ACHN (cell line): ENCODE data around the gene DPEP3.
"Not testable (repeated sequence)": the region's sequence is repeated elsewhere in the genome, so short reads cannot be mapped to it uniquely, and the experiment has no call there.

Experiments
- DNase-seq: peaks from one replicate; pipeline ENCODE4 v3.0.0-alpha.2; 2015
- in situ Hi-C: cut with HindIII; loops from 2 replicates; pipeline ENCODE4 v1.10.0; 2017; ENCODE audit warnings: low sequenced_read_pairs, low pct_ligation_motif_present, low pct_unique_long_range_greater_than_20kb

Gene DPEP3

GRCh38 chr16:67972285-67972684 is 8.0 kb downstream of the DPEP3 start:
- DNase-seq, in situ Hi-C loops: not testable (repeated sequence)

- DNase-seq: no peak
Observed at GRCh38 chr16:67971111-67971510, 9.2 kb downstream of the DPEP3 start.

GRCh38 chr16:67969254-67970039 is 10.9 kb downstream of the DPEP3 start:
- DNase-seq: peak; percentile 28
- in situ Hi-C loops: no loop called here

More at GRCh38 chr16:67971111-67971510, 9.2 kb downstream of the DPEP3 start:
- in situ Hi-C loops: no loop called here

DNA sequence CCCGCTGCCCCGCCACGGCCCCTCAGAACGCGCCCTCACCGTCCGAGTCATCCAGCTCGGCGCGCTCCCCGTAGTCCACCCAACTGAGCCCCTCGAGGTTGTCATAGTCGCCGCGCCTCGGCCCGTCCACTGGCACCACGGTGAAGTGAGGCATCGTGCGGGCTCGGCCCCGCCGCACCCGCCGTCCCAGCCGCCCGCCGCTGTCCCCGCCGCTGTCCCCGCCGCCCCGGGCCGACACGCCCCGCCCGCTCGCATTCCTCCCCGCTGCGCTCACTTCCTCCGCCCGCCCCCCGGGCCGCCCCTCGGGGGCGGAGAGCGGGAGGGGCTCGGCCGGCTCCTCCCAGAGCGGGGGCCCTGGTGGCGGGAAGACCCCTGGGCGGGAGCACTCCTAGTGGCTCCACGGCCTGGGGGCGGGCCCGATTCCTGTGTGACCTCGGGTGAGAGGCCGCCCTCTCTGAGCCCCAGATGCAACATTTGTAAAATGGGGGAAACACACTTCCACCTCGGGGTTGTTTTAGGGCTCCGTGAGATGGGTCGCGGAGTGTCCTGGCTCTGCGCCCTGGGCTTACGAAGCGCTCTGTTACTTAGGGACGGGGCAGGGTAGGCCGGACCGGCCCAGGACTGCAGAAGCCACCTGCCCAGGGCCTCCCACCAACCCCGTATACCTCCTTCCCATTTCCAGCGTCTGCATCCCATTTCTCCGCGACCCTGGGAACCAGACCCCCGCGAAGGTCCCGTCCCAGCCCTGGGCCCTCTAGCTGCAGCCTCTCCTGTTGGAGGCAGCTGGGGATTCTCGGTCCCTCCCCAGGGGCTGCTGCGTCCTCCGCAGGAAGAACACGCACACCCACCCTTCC is 11.7 kb downstream of the DPEP3 start, which contains the start of gene SLC12A4:
Gene SLC12A4 (minus strand): TSS at position 238 of the 854 bp plus-strand sequence. CDS start 84 bp downstream, at position 154.
- in situ Hi-C loops: no loop called here

DNA sequence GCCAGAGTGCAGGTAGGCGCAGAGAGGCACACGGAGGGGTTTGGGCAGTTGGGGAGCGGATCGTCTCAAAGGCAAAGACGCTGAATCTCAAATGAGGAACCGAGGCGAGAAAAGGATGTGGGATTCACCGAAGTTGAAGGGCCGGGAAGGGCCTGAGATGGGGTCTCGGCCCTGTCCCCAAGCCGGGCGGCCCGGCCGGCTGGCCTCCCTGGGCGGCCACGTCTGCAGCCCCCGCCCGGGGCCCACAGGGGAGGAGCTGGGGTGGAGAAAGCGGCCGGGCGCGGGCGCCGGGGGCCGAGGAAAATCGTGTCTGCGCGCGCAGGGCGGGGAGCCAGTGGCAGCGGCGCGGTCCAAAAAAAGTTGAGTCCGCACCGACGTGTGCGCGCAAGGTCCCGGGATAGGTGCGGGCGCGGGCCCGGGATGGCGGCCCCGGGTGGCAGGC is 12.3 kb downstream of the DPEP3 start:
- in situ Hi-C loops: no loop called here
- DNase-seq: peak; percentile 57

More for the DNA sequence above, 11.7 kb downstream of the DPEP3 start, which contains the start of gene SLC12A4:
- DNase-seq: peak; percentile 95

GRCh38 chr16:67967183-67967957 is 12.9 kb downstream of the DPEP3 start:
- peak; percentile 24 for DNase-seq
- in situ Hi-C loops: no loop called here

DNA sequence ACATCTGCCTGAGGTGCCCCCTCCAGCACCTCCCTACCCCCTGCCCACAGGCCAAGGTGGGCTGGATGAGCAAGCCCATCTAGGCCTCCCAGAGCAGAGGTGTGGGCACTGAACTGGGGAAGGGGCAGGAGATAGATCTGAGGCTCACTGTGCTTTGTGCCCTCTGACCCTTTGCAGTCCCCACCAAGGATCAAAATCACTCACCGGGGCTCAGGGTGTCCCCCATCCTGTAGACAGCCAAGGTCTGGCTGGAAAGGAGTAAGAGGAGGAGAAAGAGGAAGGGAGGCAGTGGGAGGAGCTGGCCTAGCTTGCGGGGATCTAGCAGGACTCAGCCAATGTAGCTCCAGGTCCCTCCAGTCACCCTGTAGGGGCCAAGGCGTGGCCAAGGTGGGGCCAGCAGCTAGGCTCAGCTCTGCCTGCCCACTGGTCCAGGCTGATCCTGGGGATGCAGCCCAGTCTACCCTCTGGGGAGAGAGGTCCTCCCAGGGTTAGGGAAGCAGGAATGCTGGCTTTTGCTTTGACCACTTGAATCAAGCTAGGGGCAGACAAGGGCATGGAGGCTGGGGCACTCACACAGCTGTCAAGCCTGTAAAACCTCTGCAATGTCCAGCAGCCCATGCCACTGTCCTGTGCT is 13.6 kb downstream of the DPEP3 start:
- peak; percentile 30 for DNase-seq
- in situ Hi-C loops: no loop called here

GRCh38 chr16:67965668-67966548 is 14.4 kb downstream of the DPEP3 start:
- no peak for DNase-seq
- in situ Hi-C loops: no loop called here

GRCh38 chr16:67964477-67965131 is 15.7 kb downstream of the DPEP3 start:
- no peak for DNase-seq
- in situ Hi-C loops: no loop called here

DNA sequence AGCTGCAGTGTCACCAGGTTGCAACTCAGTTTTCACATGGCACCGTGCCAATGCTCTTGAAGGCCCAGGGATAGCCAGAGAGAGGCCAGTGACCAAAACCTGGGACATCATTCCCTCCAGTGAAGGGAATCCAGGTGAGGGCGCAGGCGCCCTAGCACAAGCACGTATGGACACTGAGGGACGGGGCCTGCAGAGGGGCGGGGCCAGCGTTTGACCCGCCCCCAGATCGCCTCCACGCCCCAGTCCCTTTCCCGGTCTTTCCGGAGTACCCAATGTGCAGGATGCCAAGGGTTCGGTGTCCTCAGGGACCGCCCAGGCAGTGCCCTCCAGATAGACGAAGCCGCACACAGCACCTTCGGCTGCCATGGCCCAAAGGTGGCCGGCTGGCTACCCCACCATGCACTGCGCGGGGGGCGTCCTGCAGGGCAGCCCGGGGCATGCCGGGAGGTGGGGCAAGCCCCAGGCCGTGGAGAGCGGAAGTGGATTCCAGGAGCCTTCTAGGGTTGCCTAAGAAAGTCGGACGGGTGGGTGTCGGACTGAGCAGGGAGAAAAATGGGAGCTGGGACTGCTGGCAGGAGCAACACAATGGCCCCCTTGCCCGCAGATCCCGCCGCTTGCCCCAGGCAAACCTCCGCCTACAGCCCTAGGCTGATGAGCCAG is 16.5 kb downstream of the DPEP3 start:
- in situ Hi-C loops: no loop called here
- no peak for DNase-seq

DNA sequence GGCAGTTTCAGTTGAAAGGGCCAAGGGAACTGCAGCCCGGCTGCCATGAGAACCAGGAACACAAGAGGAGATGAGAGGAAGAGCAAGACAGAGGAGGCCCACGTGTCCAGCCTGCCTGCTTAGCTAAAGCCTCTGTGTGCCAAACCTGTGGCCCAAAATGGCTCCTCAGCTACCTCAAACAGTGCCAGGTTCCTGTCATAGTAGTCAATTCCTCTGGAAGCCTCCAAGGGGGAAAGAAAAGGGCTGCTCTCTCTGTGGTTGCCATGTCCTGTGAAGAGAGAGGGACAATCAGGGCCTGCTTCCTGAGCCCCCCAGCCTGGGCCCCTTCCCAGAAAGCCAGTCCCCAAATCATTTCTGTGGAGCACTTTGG is 17.0 kb downstream of the DPEP3 start:
- no peak for DNase-seq
- in situ Hi-C loops: no loop called here

- in situ Hi-C loops: no loop called here
- no peak for DNase-seq
Observed at GRCh38 chr16:67962135-67962534, 18.2 kb downstream of the DPEP3 start.

GRCh38 chr16:67961551-67961957 is 18.7 kb downstream of the DPEP3 start:
- no peak for DNase-seq
- in situ Hi-C loops: no loop called here

GRCh38 chr16:67959536-67960329 is 20.6 kb downstream of the DPEP3 start:
- in situ Hi-C loops: no loop called here

DNA sequence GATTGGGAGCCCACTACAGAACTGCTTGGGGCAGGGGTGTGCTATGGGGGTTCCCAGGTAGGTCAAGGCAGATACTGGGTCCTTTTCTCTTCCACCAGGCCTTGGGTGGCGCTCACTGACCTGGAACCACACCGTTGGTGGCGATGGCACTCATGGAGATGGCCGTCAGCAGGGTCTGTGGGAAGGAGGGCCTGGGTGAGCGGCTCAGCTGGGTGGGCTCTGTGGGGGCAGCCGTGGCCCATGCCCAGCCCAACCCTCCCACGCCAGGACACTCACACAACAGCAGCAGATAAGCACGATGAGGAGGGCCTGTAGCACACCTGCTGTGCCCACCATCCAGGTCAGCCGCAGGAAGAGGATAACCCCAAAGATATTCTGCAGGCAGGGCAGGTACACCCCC is 22.7 kb downstream of the DPEP3 start:
- no peak for DNase-seq
- in situ Hi-C loops: no loop called here

More at GRCh38 chr16:67959536-67960329, 20.6 kb downstream of the DPEP3 start:
- no peak for DNase-seq
